GM12874 (cell line): ENCODE measurements around the gene C1QTNF1.

Experiments
- CTCF ChIP-seq: IDR thresholded peaks from 2 replicates; pipeline ENCODE4 v1.5.1; 2011; ENCODE audit warnings: low read depth, mild to moderate bottlenecking, control low read depth, low read length, moderate library complexity; ENCODE audit not compliant: insufficient read depth

C1QTNF1 gene

GRCh38 chr17:79081571-79082276, 57.8 kb downstream of the C1QTNF1 start:
- no peak for TF ChIP-seq CTCF

- peak; percentile 90 for TF ChIP-seq CTCF
Measured at GRCh38 chr17:79082311-79083190, 58.6 kb downstream of the C1QTNF1 start.

GRCh38 chr17:79083191-79083971, 59.4 kb downstream of the C1QTNF1 start:
- TF ChIP-seq CTCF: no peak

DNA sequence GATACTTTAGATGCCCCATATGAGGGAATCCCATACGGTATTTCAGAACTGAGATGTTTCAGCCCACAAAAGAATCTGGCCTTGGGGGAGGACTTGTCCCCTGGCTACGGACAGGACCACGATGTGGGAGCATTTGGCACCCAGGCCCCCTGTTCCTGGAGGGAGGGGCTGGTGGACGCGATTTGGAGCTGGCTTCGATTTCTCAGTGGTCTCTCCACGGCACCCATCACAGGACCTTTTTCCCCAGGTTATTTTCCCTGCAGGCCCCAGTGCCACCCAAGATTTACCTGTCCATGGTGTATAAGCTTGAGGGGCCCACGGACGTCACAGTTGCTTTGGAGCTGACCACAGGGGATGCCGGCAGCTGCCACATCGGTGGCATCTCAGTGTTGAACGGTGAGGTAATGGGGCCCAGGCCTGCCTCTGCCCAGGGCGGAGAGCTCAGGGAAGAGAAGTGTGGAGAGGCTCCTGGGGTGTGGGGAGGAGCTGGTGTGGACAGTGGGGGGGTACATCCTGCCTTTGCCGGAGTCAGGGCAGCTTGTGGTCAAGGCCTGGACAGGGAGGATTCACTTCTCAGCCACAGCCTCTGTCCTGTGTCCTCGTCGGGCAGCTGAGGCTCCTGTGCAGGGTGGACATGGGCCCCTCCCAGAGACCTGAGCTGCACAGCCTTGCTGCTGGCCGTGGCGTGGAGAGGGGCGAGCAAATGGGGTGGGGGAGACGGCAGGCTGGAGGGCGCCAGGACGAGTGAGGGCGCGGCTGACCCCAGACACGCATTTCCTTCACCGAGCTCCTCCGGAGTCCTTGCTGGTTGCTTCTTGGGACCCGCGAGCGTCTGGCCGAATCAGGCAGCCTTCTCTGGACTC, 60.6 kb downstream of the C1QTNF1 start:
- TF ChIP-seq CTCF: no peak

DNA sequence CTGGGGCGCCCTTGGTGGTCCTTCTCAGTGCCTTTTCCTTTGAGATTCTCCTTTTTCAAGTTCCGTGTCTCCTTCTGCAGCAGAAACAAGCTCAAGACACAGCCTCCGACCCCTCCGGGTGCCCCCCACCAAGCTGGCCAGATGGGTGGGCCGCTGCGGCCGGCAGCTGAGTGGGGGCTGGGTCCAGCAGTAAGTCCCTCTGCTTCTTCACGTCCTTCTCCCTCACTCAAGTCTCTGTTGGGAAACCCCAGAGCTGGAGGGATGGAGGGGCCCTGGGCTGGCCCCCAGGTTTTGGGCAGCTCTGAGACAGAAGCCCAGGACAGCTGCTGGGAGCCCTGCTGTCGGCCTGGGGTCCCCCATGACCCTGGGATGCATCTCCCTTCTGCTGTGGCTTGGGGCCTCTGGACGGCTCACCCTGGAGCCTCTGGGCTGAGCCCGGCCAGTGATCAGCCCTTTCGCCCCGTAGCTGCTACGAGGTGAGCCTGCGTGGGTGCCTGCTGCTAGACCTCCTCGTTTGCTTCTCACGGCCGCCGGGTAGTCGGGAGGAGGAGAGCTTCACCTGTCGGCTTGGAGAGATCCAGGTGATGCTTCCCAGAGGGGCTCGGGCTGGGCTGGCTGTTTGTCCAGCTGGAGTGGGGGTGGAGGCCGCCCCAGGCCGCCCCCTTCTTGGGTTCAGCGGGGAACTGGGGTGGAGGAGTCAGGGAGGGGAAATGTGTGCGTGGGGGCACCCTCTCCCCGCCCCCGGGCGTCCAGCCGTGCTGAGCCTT, 61.4 kb downstream of the C1QTNF1 start:
- TF ChIP-seq CTCF: no peak

- no peak for TF ChIP-seq CTCF
Measured at GRCh38 chr17:79085921-79086551, 62.1 kb downstream of the C1QTNF1 start.
